Breast epithelium (tissue), 3 donors: ENCODE measurements around the gene CRTC1.

Experiments
- POLR2A ChIP-seq: fragments of 450-650 bp; IDR thresholded peaks from one replicate; pipeline ENCODE4 v1.6.1; 2016; ENCODE audit warnings: antibody characterized with exemption, mild to moderate bottlenecking, moderate library complexity
- POLR2AphosphoS5 ChIP-seq, 3 donors: sonication (generic); formaldehyde crosslinking; IDR thresholded peaks; one replicate each; pipeline ENCODE4 v1.6.1; 2017; ENCODE audit warnings: antibody characterized with exemption in 3 of 3
- TF ChIP-seq, protein P1 (sequence below), 3 donors: fragments of 450-650 bp; IDR thresholded peaks; one replicate each; pipeline ENCODE4 v1.5.1; 2016 to 2017; ENCODE audit warnings: antibody characterized with exemption in 3 of 3, mild to moderate bottlenecking in 3 of 3, moderate library complexity in 3 of 3

DNA sequence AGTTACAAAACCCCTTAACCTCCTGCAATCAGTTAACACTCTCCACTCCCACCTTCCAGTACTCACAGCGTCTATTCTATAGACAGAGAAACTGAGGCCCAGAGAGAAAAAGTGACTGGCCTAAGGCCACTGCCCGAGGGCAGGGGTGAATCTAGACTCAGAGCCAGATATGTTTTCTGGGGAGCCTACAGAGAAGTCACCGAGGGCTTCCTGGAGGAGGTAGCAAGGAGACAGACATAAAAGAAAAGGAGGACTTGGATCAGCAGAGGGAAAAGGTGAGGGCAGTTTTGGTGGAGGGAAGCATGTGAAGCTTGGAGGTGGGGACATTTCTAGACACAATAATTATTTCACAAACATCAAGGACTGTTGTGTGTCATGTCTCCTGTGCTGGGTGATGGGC, 109.2 kb downstream of the CRTC1 start:
- TF ChIP-seq, protein P1, sequence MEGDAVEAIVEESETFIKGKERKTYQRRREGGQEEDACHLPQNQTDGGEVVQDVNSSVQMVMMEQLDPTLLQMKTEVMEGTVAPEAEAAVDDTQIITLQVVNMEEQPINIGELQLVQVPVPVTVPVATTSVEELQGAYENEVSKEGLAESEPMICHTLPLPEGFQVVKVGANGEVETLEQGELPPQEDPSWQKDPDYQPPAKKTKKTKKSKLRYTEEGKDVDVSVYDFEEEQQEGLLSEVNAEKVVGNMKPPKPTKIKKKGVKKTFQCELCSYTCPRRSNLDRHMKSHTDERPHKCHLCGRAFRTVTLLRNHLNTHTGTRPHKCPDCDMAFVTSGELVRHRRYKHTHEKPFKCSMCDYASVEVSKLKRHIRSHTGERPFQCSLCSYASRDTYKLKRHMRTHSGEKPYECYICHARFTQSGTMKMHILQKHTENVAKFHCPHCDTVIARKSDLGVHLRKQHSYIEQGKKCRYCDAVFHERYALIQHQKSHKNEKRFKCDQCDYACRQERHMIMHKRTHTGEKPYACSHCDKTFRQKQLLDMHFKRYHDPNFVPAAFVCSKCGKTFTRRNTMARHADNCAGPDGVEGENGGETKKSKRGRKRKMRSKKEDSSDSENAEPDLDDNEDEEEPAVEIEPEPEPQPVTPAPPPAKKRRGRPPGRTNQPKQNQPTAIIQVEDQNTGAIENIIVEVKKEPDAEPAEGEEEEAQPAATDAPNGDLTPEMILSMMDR (IDR thresholded peaks at IDR 0.05): no peak
- TF ChIP-seq POLR2A (no peak), POLR2AphosphoS5 (IDR thresholded peaks at IDR 0.05) (no peak)
